HEK293T (cell line): ENCODE data around the gene TLE7.

ENCODE experiments used
- BHLHE40 ChIP-seq: fragments of 450-650 bp; IDR thresholded peaks from 2 replicates; pipeline ENCODE4 v1.6.1; 2016; ENCODE audit warnings: mild to moderate bottlenecking, moderate library complexity, borderline replicate concordance
- FOXM1 ChIP-seq: fragments of 450-650 bp; IDR thresholded peaks from 2 replicates; pipeline ENCODE4 v1.6.1; 2017; ENCODE audit warnings: mild to moderate bottlenecking, borderline replicate concordance
- HDGF ChIP-seq: fragments of 450-650 bp; IDR thresholded peaks from 2 replicates; pipeline ENCODE4 v1.6.1; 2017; ENCODE audit warnings: antibody characterized with exemption, borderline replicate concordance
- L3MBTL2 ChIP-seq: fragments of 450-650 bp; conservative IDR thresholded peaks from 2 replicates; pipeline ENCODE4 v1.6.1; 2016; ENCODE audit warnings: mild to moderate bottlenecking
- LEF1 ChIP-seq: fragments of 450-650 bp; IDR thresholded peaks from 2 replicates; pipeline ENCODE4 v1.6.1; 2017; ENCODE audit warnings: mild to moderate bottlenecking, borderline replicate concordance
- SP1 ChIP-seq: fragments of 450-650 bp; IDR thresholded peaks from 2 replicates; pipeline ENCODE4 v1.6.1; 2017
- SUZ12 ChIP-seq: fragments of 450-650 bp; IDR thresholded peaks from 2 replicates; pipeline ENCODE4 v1.6.1; 2016; ENCODE audit warnings: mild to moderate bottlenecking

GRCh38 chr16:71473891-71474290, 32.0 kb upstream of the TLE7 start:
- TF ChIP-seq HDGF (no peak), FOXM1 (no peak), SP1 (no peak), LEF1 (no peak), BHLHE40 (no peak), L3MBTL2 (no peak), SUZ12 (no peak)
